GM12892 (cell line): ENCODE results near the gene AOPEP.

Source experiments
- POLR2A ChIP-seq: IDR thresholded peaks from 2 replicates; pipeline ENCODE4 v1.6.1; 2011; ENCODE audit warnings: low read depth, low read length, control low read depth
- TAF1 ChIP-seq: IDR thresholded peaks from 2 replicates; pipeline ENCODE4 v1.6.1; 2011; ENCODE audit warnings: low read depth, mild to moderate bottlenecking, control low read depth, low read length, borderline replicate concordance

- TF ChIP-seq TAF1 (no peak), POLR2A (no peak)
Measured at GRCh38 chr9:95045751-95046150, 319.3 kb downstream of the AOPEP start.
